ENCODE results near the gene ELOVL6. TPM values are rescaled to one million over a fixed set of nuclear protein-coding genes. Genes with fewer than 3 reads are reported as not detected.

Gene ELOVL6
- total RNA-seq, 1 experiment from 2014 or later = 25.3 TPM

DNA sequence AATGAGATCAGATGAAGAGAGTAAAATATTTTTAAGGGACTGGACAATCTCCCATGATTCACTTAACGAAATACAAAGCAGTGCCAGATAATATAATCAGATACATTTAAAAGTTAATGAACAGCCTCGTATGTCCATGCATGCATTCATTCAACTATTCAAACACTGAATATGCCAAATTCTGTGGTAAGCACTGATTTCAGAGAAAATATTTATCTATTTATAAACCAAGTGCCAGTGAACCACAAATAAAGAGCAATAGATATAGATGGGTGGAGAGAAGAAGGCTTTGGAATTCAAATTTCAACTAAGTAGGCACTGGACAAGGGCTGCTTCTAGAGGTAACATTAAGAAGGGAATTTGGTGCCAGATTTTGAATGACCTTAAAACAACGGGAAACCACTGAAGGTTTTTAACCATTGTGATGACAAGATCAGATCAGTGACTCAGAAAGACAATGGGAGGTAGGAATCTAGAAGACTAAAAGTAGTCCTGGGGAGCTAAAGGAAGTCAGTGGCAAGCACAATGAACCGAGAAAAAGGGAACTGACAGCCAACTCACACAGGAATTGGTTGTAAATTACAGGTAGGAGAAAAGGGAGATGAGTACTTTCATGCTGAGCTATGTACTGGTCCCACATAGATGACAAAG, 14.2 kb downstream of the ELOVL6 start:
- Histone ChIP-seq H3K79me2 (ENCODE audit: low read depth) (no peaks in the 10 kb centered on the region), H3K9me3 (ENCODE audit: insufficient read depth, low read depth) (no peaks in the 10 kb centered on the region), H3K27me3 (ENCODE audit: insufficient read depth, low read depth) (no peaks in the 10 kb centered on the region), H3K4me3 (no peak overlapping the region), H3K4me2 (no peak overlapping the region), H3K9me2 (ENCODE audit: insufficient read depth) (no peaks in the 10 kb centered on the region), H3F3A (ENCODE audit: insufficient read depth, low read depth) (no peaks in the 10 kb centered on the region), H3K27ac (no peak overlapping the region), H3K36me3 (ENCODE audit: low read depth) (no peaks in the 10 kb centered on the region), H2AFZ (no peak overlapping the region), H3K4me1 (replicated peaks; ENCODE audit: insufficient read depth) (no peaks in the 10 kb centered on the region), H4K20me1 (ENCODE audit: insufficient read depth) (no peaks in the 10 kb centered on the region)
- CTCF ChIA-PET = no interaction called here
- BruUV-seq (replicated peaks) = no TSS peak
- POLR2A ChIA-PET (ENCODE audit: unreplicated experiment) = interaction anchor here (0.6 kb wide), 1 partner anchor 325 kb away, joined by 3 read pairs; no protein-coding TSS in a partner anchor
- no peak for TF ChIP-seq CTCF (conservative IDR thresholded peaks at IDR 0.05)
- TF ChIP-seq EZH2 (IDR thresholded peaks at IDR 0.05; ENCODE audit: low read depth) = no peak
- no peak for DNase-seq
- intact Hi-C loops (cut with micrococcal nuclease; ENCODE audit: unreplicated experiment) = no loop called here

DNA sequence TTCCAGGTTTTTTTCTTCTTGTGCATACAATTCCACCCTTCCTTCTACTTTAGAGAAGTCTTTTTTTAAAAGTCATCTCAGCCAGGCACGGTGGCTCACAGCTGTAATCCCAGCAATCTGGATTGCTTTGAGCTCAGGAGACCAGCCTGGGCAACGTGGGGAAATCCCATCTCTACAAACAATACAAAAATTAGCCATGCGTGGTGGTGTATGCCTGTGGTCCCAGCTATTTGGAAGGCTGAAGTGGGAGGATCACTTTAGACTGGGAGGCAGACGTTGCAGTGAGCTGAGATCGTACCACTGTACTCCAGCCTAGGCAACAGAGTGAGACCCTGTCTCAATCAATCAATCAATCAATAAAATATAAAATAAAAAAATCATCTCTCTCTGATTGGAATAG, 14.8 kb downstream of the ELOVL6 start:
- POLR2A ChIA-PET (ENCODE audit: unreplicated experiment) = interaction anchor here (0.6 kb wide), 1 partner anchor 325 kb away, joined by 3 read pairs; no protein-coding TSS in a partner anchor
- Histone ChIP-seq H3K79me2 (ENCODE audit: low read depth) (no peaks in the 10 kb centered on the region), H3K4me3 (no peak overlapping the region), H3K4me1 (replicated peaks; ENCODE audit: insufficient read depth) (no peaks in the 10 kb centered on the region), H3K4me2 (no peak overlapping the region), H3F3A (ENCODE audit: insufficient read depth, low read depth) (no peaks in the 10 kb centered on the region), H2AFZ (no peak overlapping the region), H4K20me1 (ENCODE audit: insufficient read depth) (no peaks in the 10 kb centered on the region), H3K27me3 (ENCODE audit: insufficient read depth, low read depth) (no peaks in the 10 kb centered on the region), H3K27ac (no peak overlapping the region), H3K9me3 (ENCODE audit: insufficient read depth, low read depth) (no peaks in the 10 kb centered on the region), H3K36me3 (ENCODE audit: low read depth) (no peaks in the 10 kb centered on the region), H3K9me2 (ENCODE audit: insufficient read depth) (no peaks in the 10 kb centered on the region)
- no peak for DNase-seq
- BruUV-seq (replicated peaks) = no TSS peak
- intact Hi-C loops (cut with micrococcal nuclease; ENCODE audit: unreplicated experiment) = no loop called here
- no peak for TF ChIP-seq CTCF (conservative IDR thresholded peaks at IDR 0.05)
- TF ChIP-seq EZH2 (IDR thresholded peaks at IDR 0.05; ENCODE audit: low read depth) = no peak
- CTCF ChIA-PET = no interaction called here

GRCh38 chr4:110183058-110183457, 15.4 kb downstream of the ELOVL6 start:
- Histone ChIP-seq H2AFZ (no peak overlapping the region), H3K36me3 (ENCODE audit: low read depth) (no peaks in the 10 kb centered on the region), H3K4me2 (no peak overlapping the region), H3K9me3 (ENCODE audit: insufficient read depth, low read depth) (no peaks in the 10 kb centered on the region), H3K4me3 (no peak overlapping the region), H3K4me1 (replicated peaks; ENCODE audit: insufficient read depth) (no peaks in the 10 kb centered on the region), H3K27ac (no peak overlapping the region), H3K27me3 (ENCODE audit: insufficient read depth, low read depth) (no peaks in the 10 kb centered on the region), H4K20me1 (ENCODE audit: insufficient read depth) (no peaks in the 10 kb centered on the region), H3K79me2 (ENCODE audit: low read depth) (no peaks in the 10 kb centered on the region), H3F3A (ENCODE audit: insufficient read depth, low read depth) (no peaks in the 10 kb centered on the region), H3K9me2 (ENCODE audit: insufficient read depth) (no peaks in the 10 kb centered on the region)
- CTCF ChIA-PET = no interaction called here
- POLR2A ChIA-PET (ENCODE audit: unreplicated experiment) = no interaction called here
- intact Hi-C loops (cut with micrococcal nuclease; ENCODE audit: unreplicated experiment) = no loop called here
- DNase-seq = no peak
- TF ChIP-seq CTCF (conservative IDR thresholded peaks at IDR 0.05) (no peak), EZH2 (IDR thresholded peaks at IDR 0.05; ENCODE audit: low read depth) (no peak)
- BruUV-seq (replicated peaks) = no TSS peak
